Liver (tissue), 9 donors: ENCODE results near the gene PIAS4. TPM values are rescaled to one million over a fixed set of nuclear protein-coding genes. Genes with fewer than 3 reads are reported as not detected.

Source experiments
- DNase-seq: peaks from one replicate; pipeline ENCODE4 v3.0.0-alpha.2; 2017; ENCODE audit warnings: low spot score
- H3K27ac ChIP-seq, 2 donors: one replicate each; pipeline ENCODE4 v1.7.0; 2013; ENCODE audit warnings: inconsistent platforms in 2 of 2, low read length in 2 of 2, control low read depth in 1 of 2, low read depth in 1 of 2, mild to moderate bottlenecking in 1 of 2
- H3K27me3 ChIP-seq, 4 donors: one replicate each; pipeline versions ENCODE4 v1.6.1 to v1.7.0; 2013; ENCODE audit warnings: low read length in 3 of 4, inconsistent platforms in 1 of 4, mild to moderate bottlenecking in 1 of 4, moderate library complexity in 1 of 4; ENCODE audit not compliant: control insufficient read depth in 4 of 4, insufficient read depth in 4 of 4
- H3K36me3 ChIP-seq, 4 donors: one replicate each; pipeline versions ENCODE4 v1.6.1 to v1.7.0; 2013; ENCODE audit warnings: low read length in 3 of 4, mild to moderate bottlenecking in 3 of 4, low read depth in 1 of 4, moderate library complexity in 1 of 4; ENCODE audit not compliant: control insufficient read depth in 4 of 4, insufficient read depth in 3 of 4
- H3K4me1 ChIP-seq, 4 donors: one replicate each; pipeline versions ENCODE4 v1.6.1 to v1.7.0; 2013; ENCODE audit warnings: low read length in 3 of 4, mild to moderate bottlenecking in 3 of 4, moderate library complexity in 1 of 4; ENCODE audit not compliant: control insufficient read depth in 4 of 4, insufficient read depth in 4 of 4
- H3K4me3 ChIP-seq, 3 donors: one replicate each; pipeline versions ENCODE4 v1.6.1 to v1.7.0; 2013; ENCODE audit warnings: low read length in 3 of 3, control low read depth in 1 of 3, low read depth in 1 of 3, mild to moderate bottlenecking in 1 of 3
- H3K9ac ChIP-seq, 2 donors: one replicate each; pipeline ENCODE4 v1.7.0; 2013; ENCODE audit warnings: low read length in 2 of 2, mild to moderate bottlenecking in 2 of 2, moderate library complexity in 2 of 2, control low read depth in 1 of 2, low read depth in 1 of 2
- H3K9me3 ChIP-seq, 4 donors: one replicate each; pipeline versions ENCODE4 v1.6.1 to v1.7.0; 2013; ENCODE audit warnings: low read length in 3 of 4; ENCODE audit not compliant: control insufficient read depth in 4 of 4
- ATF3 ChIP-seq: IDR thresholded peaks from 2 replicates; pipeline ENCODE4 v1.6.1; 2016; ENCODE audit warnings: antibody characterized with exemption
- EGR1 ChIP-seq, 2 donors: IDR thresholded peaks; 2 replicates each; pipeline ENCODE4 v1.6.1; 2016 to 2018; ENCODE audit warnings: antibody characterized with exemption in 2 of 2, low read depth in 2 of 2
- FOXA1 ChIP-seq: IDR thresholded peaks from 2 replicates; pipeline ENCODE4 v1.6.1; 2016; ENCODE audit warnings: antibody characterized with exemption
- GABPA ChIP-seq, 2 donors: IDR thresholded peaks in 1 of 2; conservative IDR thresholded peaks in 1 of 2; 2 replicates each; pipeline ENCODE4 v1.6.1; 2016; ENCODE audit warnings: antibody characterized with exemption in 2 of 2, mild to moderate bottlenecking in 1 of 2, moderate library complexity in 1 of 2
- HNF4A ChIP-seq, 2 donors: conservative IDR thresholded peaks; 2 replicates each; pipeline ENCODE4 v1.6.1; 2016; ENCODE audit warnings: antibody characterized with exemption in 2 of 2, mild to moderate bottlenecking in 2 of 2
- HNF4G ChIP-seq: IDR thresholded peaks from 2 replicates; pipeline ENCODE4 v1.6.1; 2016; ENCODE audit warnings: antibody characterized with exemption
- JUND ChIP-seq, 2 donors: IDR thresholded peaks; 2 replicates each; pipeline ENCODE4 v1.6.1; 2016; ENCODE audit warnings: antibody characterized with exemption in 2 of 2
- MAX ChIP-seq: IDR thresholded peaks from 2 replicates; pipeline ENCODE4 v1.6.1; 2016; ENCODE audit warnings: antibody characterized with exemption
- NR2F2 ChIP-seq: IDR thresholded peaks from 2 replicates; pipeline ENCODE4 v1.6.1; 2016; ENCODE audit warnings: antibody characterized with exemption
- RAD21 ChIP-seq, 2 donors: IDR thresholded peaks; 2 replicates each; pipeline ENCODE4 v1.6.1; 2016; ENCODE audit warnings: antibody characterized with exemption in 2 of 2, mild to moderate bottlenecking in 2 of 2
- REST ChIP-seq: IDR thresholded peaks from 2 replicates; pipeline ENCODE4 v1.6.1; 2016; ENCODE audit warnings: antibody characterized with exemption, mild to moderate bottlenecking
- RXRA ChIP-seq, 2 donors: IDR thresholded peaks; 2 replicates each; pipeline ENCODE4 v1.6.1; 2017 to 2018; ENCODE audit warnings: antibody characterized with exemption in 2 of 2, mild to moderate bottlenecking in 1 of 2
- SP1 ChIP-seq: IDR thresholded peaks from 2 replicates; pipeline ENCODE4 v1.6.1; 2018; ENCODE audit warnings: antibody characterized with exemption, mild to moderate bottlenecking
- TAF1 ChIP-seq: conservative IDR thresholded peaks from 2 replicates; pipeline ENCODE4 v1.6.1; 2016; ENCODE audit warnings: antibody characterized with exemption, mild to moderate bottlenecking
- YY1 ChIP-seq: IDR thresholded peaks from 2 replicates; pipeline ENCODE4 v1.6.1; 2016; ENCODE audit warnings: antibody characterized with exemption, mild to moderate bottlenecking
- ZBTB33 ChIP-seq: IDR thresholded peaks from 2 replicates; pipeline ENCODE4 v1.6.1; 2016; ENCODE audit warnings: antibody characterized with exemption
- WGBS: extraction: QIAGEN DNeasy Blood & Tissue Kit; methylation state at CpG from one replicate; pipeline ENCODE4 v1.1.7; 2013; 5-methylcytosine and 5-hydroxymethylcytosine counted together
- polyA plus RNA-seq, 2 donors: library from polyadenylated mRNA; stranded (reverse) in 1 of 2; unstranded in 1 of 2; fragments of 200-250 nt in 1 of 2; fragments of >200 nt in 1 of 2; fragmentation: Nextera tagmentation in 1 of 2; extraction: Ambion mirVana in 1 of 2; gene quantifications; one replicate each; pipeline versions ENCODE4 v1.2.1 to v1.2.3, GENCODE V29; 2013 to 2015
- total RNA-seq, 2 donors: library from RNA; depleted of rRNA; stranded (reverse); fragments of >200 nt; gene quantifications; one replicate each; pipeline ENCODE4 v1.2.3, GENCODE V29; 2014
- donor health status: healthy.
- donor health status: healthy.
- donor health status: healthy.
- donor health status: healthy.
- donor health status: healthy.

The PIAS4 gene
- total and polyA plus RNA-seq, 4 donors, result 5.6 to 14.1 (median 10.6) TPM

GRCh38 chr19:4016486-4016885 lies 8.9 kb downstream of the PIAS4 start:
- H3K9me3 ChIP-seq, result no peaks in the 10 kb centered on the region
- H3K9ac ChIP-seq, result no peak overlapping the region
- 74% methylated on average over 12 of the region's 12 CpGs for WGBS
- H3K4me3 ChIP-seq, result no peak overlapping the region
- peak overlapping the region in 1 of 2 donors; percentile 38 for H3K27ac ChIP-seq
- TF ChIP-seq JUND (IDR thresholded peaks at IDR 0.05) (no peak), RXRA (IDR thresholded peaks at IDR 0.05) (peak in 1 of 2 donors; percentile 38)
- H3K27me3 ChIP-seq, result no peaks in the 10 kb centered on the region
- peaks cover 5 to 20% (median 12%) of the 10 kb centered on the region in 4 donors for H3K36me3 ChIP-seq
- DNase-seq, result no peak
- peaks cover 7 to 48% (median 23%) of the 10 kb centered on the region in 4 donors for H3K4me1 ChIP-seq

GRCh38 chr19:4016903-4017638 lies 9.5 kb downstream of the PIAS4 start:
- no peak overlapping the region for H3K27ac ChIP-seq
- DNase-seq, result no peak
- peaks cover 5 to 46% (median 21%) of the 10 kb centered on the region in 4 donors for H3K4me1 ChIP-seq
- no peaks in the 10 kb centered on the region for H3K27me3 ChIP-seq
- H3K9ac ChIP-seq, result no peak overlapping the region
- H3K4me3 ChIP-seq, result no peak overlapping the region
- TF ChIP-seq SP1 (no peak), RXRA (IDR thresholded peaks at IDR 0.05) (no peak), GABPA (IDR thresholded peaks at IDR 0.05 in 1 of 2, conservative IDR thresholded peaks at IDR 0.05 in 1 of 2) (no peak), ATF3 (no peak), RAD21 (IDR thresholded peaks at IDR 0.05) (no peak), NR2F2 (no peak), HNF4G (no peak), ZBTB33 (no peak), TAF1 (no peak), YY1 (no peak), JUND (IDR thresholded peaks at IDR 0.05) (no peak), MAX (no peak), HNF4A (conservative IDR thresholded peaks at IDR 0.05) (no peak)
- peaks cover 5 to 20% (median 12%) of the 10 kb centered on the region in 4 donors for H3K36me3 ChIP-seq
- H3K9me3 ChIP-seq, result no peaks in the 10 kb centered on the region
- 95% methylated on average over 15 of the region's 15 CpGs for WGBS

- 94% methylated on average over 22 of the region's 22 CpGs for WGBS
- H3K9ac ChIP-seq, result no peak overlapping the region
- DNase-seq, result no peak
- peaks cover 2 to 35% (median 17%) of the 10 kb centered on the region in 4 donors for H3K4me1 ChIP-seq
- H3K36me3 ChIP-seq, result peaks cover 5 to 17% (median 11%) of the 10 kb centered on the region in 4 donors
- no peak overlapping the region for H3K27ac ChIP-seq
- no peaks in the 10 kb centered on the region for H3K9me3 ChIP-seq
- no peaks in the 10 kb centered on the region for H3K27me3 ChIP-seq
- H3K4me3 ChIP-seq, result no peak overlapping the region
- no peak for TF ChIP-seq HNF4G
- no peak for TF ChIP-seq ZBTB33
- no peak for TF ChIP-seq REST
- no peak for TF ChIP-seq JUND (IDR thresholded peaks at IDR 0.05)
- TF ChIP-seq EGR1 (IDR thresholded peaks at IDR 0.05; ENCODE audit: low read depth in 2 of 2), result no peak
- no peak for TF ChIP-seq FOXA1
- no peak for TF ChIP-seq RXRA (IDR thresholded peaks at IDR 0.05)
- TF ChIP-seq TAF1, result no peak
Measured at GRCh38 chr19:4018140-4018613, 10.6 kb downstream of the PIAS4 start.
